Tibial nerve (tissue), 4 donors: ENCODE measurements around the gene C5orf15.

ENCODE experiments used
- EP300 ChIP-seq, 2 donors: sonication (generic); formaldehyde crosslinking; IDR thresholded peaks; one replicate each; pipeline ENCODE4 v1.6.1; 2017; ENCODE audit warnings: antibody characterized with exemption in 2 of 2, mild to moderate bottlenecking in 1 of 2
- POLR2A ChIP-seq, 2 donors: fragments of 450-650 bp; IDR thresholded peaks; one replicate each; pipeline ENCODE4 v1.6.1; 2017; ENCODE audit warnings: antibody characterized with exemption in 2 of 2, mild to moderate bottlenecking in 2 of 2, moderate library complexity in 2 of 2
- TF ChIP-seq, protein P1 (sequence below), 5 experiments: fragments of 200-600 bp in 3 of 5; fragments of 450-650 bp in 2 of 5; sonication (generic) in 3 of 5; IDR thresholded peaks; one replicate each; pipeline ENCODE4 v1.5.1; 2016 to 2019; ENCODE audit warnings: antibody characterized with exemption in 5 of 5, mild to moderate bottlenecking in 3 of 5, moderate library complexity in 2 of 5

DNA sequence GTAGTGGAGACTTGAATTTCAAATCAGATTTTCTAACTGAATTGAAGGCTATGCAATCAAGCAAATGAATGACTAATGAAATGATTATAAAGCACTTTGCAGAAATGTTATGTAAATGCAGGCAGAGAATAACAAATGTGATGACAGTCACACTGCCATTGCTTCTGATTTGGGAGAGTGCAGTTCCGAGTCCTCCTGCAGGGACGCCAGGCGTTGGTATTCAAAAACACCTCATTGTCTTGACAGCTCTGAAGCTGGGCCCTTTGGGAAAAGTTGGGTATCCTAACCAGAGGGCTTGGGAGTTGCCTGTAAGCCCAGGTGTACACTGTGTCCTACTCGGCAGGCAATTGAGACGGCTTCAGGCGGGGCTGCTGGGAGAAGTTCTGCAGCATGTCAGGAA, 57.9 kb downstream of the C5orf15 start:
- TF ChIP-seq, protein P1, sequence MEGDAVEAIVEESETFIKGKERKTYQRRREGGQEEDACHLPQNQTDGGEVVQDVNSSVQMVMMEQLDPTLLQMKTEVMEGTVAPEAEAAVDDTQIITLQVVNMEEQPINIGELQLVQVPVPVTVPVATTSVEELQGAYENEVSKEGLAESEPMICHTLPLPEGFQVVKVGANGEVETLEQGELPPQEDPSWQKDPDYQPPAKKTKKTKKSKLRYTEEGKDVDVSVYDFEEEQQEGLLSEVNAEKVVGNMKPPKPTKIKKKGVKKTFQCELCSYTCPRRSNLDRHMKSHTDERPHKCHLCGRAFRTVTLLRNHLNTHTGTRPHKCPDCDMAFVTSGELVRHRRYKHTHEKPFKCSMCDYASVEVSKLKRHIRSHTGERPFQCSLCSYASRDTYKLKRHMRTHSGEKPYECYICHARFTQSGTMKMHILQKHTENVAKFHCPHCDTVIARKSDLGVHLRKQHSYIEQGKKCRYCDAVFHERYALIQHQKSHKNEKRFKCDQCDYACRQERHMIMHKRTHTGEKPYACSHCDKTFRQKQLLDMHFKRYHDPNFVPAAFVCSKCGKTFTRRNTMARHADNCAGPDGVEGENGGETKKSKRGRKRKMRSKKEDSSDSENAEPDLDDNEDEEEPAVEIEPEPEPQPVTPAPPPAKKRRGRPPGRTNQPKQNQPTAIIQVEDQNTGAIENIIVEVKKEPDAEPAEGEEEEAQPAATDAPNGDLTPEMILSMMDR (IDR thresholded peaks at IDR 0.05), result no peak
- TF ChIP-seq POLR2A (IDR thresholded peaks at IDR 0.05) (no peak), EP300 (IDR thresholded peaks at IDR 0.05) (no peak)
